ENCODE data around the gene PLA2G2F.
"Not testable (repeated sequence)": the region's sequence is repeated elsewhere in the genome, so short reads cannot be mapped to it uniquely, and the experiment has no call there.

Gene PLA2G2F

DNA sequence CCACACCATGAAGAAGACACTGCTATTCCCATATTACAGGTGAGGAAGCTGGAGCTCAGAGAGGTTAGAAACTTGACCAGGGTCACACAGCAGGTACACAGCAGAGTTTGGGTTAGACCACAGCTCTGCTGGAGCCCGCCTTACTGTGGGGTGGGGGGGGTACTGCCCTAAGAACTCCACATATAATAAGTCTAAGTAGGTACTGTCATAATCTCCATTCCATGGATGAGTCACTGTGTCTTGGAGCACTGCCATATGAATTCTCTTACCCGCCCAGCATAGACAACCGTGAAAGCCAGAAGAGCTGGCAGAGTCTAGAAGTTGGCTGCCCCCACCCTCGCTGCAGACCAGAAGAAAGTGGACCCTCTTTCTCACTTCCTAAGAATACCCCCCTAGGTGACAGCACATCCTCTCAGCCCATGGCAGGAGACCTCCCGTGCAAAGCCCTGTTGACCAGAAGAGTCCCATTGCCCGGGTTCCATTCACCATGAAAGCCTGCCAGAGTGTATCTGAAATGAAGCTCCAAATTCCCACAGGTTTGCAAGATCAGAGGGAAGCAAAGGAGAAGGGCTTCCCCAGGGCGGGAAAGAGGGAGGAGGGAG lies 14.6 kb upstream of the PLA2G2F start:
- no peak for TF ChIP-seq ZNF274 (IDR thresholded peaks at IDR 0.05; ENCODE audit: low read depth, low read length)
- H3K4me3 ChIP-seq (ENCODE audit: low read length) = no peak overlapping the region

DNA sequence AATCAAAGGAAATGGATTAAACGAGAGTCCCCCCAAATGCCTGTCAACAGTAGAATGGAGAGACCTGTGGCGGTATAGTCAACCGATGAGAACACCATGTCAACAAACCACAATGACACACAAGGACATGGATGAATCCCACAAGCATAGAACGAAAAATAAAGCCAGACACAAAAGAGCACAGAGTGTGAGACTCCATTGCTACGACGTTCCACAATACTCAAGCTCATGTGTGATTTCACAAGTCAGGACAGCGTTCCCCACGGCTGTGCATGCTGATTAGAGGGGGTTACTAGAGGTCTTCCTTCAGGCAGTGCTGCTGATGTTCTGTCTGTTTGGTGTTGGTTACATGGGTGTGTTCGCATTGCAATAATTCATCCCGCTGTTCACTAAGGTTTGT lies 14.0 kb upstream of the PLA2G2F start:
- no peak overlapping the region for H3K4me3 ChIP-seq (ENCODE audit: low read length)
- no peak for TF ChIP-seq ZNF274 (IDR thresholded peaks at IDR 0.05; ENCODE audit: low read depth, low read length)

DNA sequence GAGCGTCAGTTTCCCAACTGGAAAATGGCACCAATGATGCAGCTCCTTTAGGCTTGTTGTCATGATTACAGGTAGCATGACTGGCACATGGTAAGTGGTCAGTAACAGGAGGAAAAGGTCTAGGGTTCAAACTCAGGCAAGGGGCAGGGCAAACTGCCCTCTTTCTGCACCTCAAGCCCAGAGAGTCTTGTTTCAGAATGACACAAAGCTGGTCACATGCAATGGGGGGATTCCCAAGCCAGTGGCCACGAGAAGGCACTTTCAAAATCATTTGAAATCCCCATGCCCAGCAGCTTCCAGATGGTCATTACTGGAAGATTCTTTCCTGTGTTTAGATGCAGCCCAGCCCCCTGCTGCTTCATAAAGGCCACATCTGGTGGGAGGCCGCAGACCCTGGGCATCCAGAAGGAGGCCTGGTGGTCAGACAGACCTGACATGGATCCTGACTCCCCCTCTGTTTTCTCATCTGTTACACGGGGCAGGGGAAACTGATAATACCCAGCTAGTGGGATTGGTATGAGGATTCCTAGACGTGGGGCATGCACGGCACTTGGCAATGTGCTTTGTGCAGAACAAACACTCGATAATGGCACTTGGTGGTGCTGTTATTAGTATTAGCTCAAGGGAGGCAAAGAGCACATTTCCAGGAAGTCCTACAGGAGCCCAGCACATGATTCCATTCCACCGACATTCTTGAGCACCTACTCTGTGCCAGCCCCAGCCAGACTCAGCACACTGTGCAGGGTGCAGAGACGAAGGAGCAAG lies 12.9 kb upstream of the PLA2G2F start:
- no peak for TF ChIP-seq ZNF274 (IDR thresholded peaks at IDR 0.05; ENCODE audit: low read depth, low read length)
- H3K4me3 ChIP-seq (ENCODE audit: low read length) = no peak overlapping the region

DNA sequence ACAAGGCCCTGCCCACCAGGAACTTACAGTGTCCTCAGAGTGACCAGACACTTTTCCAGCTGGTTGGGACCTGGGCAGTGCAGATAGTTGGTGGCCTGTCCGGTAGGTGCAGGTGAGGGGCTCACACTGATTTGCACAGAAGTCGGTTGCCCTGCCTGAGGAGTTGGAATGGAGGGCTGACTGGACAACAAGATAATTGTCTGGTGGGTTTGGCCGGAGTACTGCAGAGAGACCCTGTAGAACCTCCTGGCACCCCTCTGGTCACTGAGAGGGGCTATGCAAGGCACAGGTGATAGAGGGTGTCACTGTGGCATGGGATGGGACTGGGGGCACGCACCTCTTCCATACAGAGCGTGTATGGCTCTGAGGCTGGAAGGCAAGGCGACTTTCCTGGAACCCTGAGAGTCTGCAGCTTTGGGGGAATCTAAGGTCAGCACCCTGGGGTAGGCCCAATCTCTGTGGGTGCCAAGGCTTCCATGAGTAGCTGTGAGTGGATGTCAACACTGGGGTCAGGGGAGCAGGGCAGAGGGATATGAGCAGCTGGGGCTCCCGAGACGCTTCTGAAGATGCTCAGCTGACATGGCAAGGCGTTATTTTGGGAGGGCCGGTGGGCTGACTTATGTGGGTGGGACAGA lies 12.2 kb upstream of the PLA2G2F start:
- TF ChIP-seq ZNF274 (IDR thresholded peaks at IDR 0.05; ENCODE audit: low read depth, low read length) = no peak
- no peak overlapping the region for H3K4me3 ChIP-seq (ENCODE audit: low read length)

DNA sequence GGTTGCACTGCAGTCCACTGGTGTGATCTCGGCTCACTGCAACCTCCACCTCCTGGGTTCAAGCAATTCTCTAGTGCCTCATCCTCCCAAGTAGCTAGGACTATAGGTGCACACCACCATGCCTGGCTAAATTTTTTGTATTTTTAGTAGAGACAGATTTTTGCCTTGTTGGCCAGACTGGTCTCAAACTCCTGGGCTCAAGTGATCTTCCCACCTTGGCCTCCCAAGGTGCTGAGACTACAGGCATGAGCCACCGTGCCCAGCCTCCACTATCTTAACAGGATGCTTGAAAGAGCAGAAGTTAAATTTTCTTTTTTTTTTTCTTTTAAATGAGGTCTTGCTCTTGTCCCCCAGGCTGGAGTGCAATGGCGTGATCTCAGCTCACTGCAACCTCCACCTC lies 8.6 kb upstream of the PLA2G2F start:
- H3K4me3 ChIP-seq (ENCODE audit: low read length) = not testable (repeated sequence)

DNA sequence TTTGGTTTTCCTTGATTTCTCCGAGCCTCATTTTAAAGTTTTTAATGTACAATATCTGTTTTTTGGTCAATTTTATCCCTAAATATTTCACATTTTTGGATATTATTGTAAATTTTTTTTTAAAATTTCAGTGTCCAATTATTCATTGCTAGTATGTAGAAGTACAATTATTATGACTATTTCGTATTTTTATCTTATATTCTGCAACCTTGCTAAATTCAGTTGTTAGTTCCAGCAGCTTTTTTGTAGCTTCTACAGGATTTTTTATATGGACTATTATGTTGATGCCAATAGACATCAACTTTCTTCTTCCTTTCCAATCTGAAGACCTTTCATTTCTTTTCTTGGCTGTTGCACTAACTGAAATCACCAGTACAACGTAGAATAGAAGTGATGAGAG lies 4.1 kb upstream of the PLA2G2F start:
- TF ChIP-seq ZNF274 (IDR thresholded peaks at IDR 0.05; ENCODE audit: low read depth, low read length) = no peak
- H3K4me3 ChIP-seq (ENCODE audit: low read length) = no peak overlapping the region

DNA sequence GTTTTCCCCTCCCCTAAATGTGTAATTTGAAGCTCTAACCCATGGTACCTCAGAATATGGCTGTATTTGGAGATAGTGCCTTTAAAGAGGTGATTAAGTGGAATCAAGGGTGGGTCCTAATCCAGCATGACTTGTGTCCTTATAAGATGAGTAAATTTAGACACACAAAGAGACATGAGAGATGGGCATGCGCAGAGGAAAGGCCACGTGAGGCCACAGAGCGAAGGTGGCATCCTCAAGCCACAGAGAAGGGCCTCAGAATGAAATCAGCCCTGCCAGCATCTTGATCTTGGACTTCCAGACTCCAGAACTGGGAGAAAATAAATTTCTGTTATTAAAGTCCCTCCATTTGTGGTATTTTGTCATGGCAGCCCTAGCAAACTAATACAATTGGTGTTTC lies 2.9 kb upstream of the PLA2G2F start:
- no peak for TF ChIP-seq ZNF274 (IDR thresholded peaks at IDR 0.05; ENCODE audit: low read depth, low read length)
- H3K4me3 ChIP-seq (ENCODE audit: low read length) = no peak overlapping the region

DNA sequence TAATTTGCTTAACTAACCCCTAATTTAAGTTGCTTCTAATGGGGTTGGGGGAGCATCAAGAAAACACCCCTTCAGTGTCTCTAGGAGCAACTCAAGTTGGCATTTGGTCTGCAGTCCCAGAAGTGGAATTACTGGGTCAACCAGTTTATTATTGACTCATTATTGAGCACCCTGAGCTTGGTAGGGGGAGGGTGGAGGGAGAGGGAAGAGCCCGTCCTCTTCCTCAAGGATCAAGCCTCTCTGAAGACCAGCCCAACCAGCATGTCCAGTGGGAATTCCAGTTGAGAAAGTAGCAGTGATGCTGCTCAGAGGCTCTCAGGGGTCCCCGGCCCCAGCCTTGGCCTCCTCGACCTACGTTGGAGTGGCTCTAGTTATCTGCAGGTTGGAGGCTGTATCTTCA lies 2.1 kb upstream of the PLA2G2F start:
- TF ChIP-seq ZNF274 (IDR thresholded peaks at IDR 0.05; ENCODE audit: low read depth, low read length) = no peak
- H3K4me3 ChIP-seq (ENCODE audit: low read length) = no peak overlapping the region

DNA sequence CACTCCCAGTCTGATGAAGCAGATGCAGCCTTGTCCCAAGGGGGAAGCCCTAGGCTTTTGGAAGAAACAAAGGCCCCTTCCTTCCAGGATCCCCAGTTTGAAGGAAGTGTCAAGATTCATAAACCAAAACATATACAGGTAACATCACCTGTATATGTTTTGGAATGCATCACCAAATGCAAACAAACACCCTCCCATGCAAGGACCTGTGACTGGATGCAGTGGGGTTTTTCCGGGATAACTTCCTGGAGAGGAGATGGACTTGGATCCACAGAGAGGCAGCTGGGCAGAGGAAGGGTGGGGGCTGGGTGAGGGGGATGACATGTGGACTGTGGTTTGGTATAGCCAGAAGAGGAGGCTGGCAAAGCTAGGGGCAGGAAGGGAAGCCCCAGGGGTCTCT lies 1.5 kb upstream of the PLA2G2F start:
- no peak for TF ChIP-seq ZNF274 (IDR thresholded peaks at IDR 0.05; ENCODE audit: low read depth, low read length)

DNA sequence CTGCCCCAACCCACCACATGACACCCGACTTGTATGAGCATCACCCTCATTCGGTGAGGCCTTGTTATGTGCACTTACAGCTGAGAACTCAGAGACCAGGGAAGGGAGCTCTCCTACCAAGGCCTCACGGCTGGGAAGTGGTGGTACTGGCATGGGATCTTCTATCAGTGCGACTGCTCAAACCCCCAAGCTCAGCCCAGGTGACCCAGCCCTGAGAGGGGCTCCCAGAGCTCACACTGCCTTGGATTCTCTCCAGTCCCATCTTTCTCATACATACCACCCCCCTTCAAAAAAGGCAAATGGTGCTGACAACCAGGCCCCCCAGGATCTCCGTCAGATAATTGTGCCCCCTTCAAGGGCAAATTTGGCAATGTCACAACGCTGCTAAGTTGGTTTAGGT lies 777 bp upstream of the PLA2G2F start:
- H3K4me3 ChIP-seq (ENCODE audit: low read length) = no peak overlapping the region
- TF ChIP-seq ZNF274 (IDR thresholded peaks at IDR 0.05; ENCODE audit: low read depth, low read length) = no peak

More for the DNA sequence above, 1.5 kb upstream of the PLA2G2F start:
- no peak overlapping the region for H3K4me3 ChIP-seq (ENCODE audit: low read length)

DNA sequence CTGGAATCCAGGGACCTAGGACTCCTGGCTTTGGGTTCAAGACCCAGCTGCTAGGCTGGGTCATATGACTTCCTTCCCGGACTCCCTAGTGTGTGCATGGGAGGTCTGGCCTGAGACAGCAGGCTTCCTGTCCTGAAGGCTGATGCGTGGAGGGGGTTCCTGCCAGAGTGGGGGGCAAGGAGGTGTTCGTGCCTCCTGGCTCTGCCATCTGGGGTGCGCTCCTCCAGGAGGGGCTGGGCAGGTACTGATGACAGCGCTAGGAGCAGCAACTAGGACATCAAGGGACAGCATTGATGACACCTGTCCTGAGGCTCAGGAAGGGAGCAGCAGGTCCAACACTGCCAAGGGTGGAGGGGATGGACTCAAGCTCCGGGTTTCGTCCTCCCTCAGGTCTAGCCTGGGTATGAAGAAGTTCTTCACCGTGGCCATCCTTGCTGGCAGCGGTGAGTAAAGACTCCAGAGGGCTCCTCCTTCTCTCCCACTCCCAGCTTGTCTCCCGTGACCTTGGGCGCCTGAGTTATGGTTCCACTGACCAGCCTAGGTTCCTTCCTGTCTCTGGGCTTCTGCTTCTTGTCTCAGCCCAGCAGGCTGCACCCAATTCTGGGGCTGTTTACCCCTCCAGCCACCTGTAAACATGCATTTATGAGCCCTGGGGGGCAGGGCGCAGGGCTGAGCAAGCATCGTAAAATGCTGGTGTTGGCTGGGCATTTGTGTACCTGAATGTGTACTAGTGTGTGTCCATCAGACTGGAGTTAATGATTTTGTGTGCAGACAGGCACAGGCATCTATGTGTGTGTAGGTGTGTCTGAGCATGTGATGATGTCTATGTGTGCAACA lies 871 bp downstream of the PLA2G2F start:
- H3K4me3 ChIP-seq (ENCODE audit: low read length) = no peak overlapping the region
- no peak for TF ChIP-seq ZNF274 (IDR thresholded peaks at IDR 0.05; ENCODE audit: low read depth, low read length)

DNA sequence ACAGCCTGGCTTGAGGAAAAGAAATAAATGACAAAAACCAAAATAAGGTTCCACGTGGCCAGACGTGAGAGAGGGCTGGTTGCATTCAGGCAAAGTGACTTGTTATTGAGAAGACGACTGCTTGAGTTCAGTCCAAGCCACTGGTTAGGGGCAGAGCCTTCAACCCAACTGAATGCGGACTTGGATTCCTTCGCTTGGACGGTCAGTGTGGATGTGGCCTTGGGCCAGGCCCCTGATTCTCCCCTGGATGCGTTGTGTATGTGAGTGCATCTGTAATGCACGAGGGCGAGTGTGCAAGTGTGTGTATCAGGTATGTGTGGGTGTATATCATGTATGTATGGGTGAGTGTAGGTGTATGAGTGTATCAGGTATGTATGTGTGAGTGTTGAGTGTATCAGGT lies 1.9 kb downstream of the PLA2G2F start:
- no peak for TF ChIP-seq ZNF274 (IDR thresholded peaks at IDR 0.05; ENCODE audit: low read depth, low read length)
- H3K4me3 ChIP-seq (ENCODE audit: low read length) = no peak overlapping the region

DNA sequence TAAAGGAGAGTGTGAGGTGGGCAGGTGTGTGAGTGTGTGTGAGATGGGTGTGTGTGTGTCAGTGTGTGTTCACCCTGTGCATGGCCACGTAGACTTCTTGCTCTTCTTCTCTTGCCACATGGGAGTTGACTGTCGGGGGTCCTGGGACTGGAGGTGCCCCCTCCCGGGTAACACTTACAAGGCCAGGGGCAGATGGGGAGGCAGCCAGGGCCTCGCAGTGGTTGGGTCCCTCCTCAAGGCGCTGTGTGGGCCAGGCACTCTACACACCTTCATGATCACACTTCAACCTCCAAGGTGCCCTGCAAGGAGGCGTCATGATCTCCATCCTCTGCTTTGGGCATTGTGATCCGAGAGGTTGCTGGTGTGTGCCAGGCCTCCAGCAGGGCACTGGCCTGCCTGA lies 2.3 kb downstream of the PLA2G2F start:
- no peak for TF ChIP-seq ZNF274 (IDR thresholded peaks at IDR 0.05; ENCODE audit: low read depth, low read length)
- no peak overlapping the region for H3K4me3 ChIP-seq (ENCODE audit: low read length)

DNA sequence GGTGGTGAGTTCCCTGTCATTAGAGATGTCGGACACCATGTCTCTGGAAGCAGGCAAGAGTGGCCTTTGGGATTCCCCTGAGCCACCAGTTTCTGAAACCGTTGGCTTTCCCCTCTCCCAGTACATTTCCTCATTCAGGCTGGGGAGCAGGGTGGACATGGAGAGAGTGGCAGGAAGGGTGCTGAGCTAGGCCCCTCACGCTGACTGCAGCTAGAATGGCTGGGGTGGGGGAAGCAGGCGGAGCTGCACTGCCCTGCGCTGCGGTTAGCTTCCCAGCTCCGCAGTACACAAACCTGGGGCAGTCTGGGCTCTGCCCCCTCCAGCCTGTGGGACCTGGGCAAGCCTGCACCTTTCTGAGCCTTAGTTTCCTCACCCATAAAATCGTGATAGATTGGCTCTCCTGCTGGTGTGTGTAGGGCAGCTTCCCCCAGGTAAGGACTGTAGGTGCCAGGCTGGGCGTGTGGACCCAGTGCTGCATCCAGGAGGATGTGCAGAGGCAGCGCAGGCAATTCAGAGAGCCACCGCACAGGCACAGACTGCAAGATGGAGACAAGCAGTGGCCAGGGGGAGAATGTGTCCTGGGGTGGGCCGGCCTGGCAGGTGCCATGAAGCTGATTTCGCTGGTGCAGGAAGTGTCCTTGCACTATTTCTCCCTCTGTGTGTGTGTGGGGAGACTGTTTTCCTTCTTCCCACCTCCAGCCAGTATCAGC lies 3.0 kb downstream of the PLA2G2F start:
- TF ChIP-seq ZNF274 (IDR thresholded peaks at IDR 0.05; ENCODE audit: low read depth, low read length) = no peak
- no peak overlapping the region for H3K4me3 ChIP-seq (ENCODE audit: low read length)

Measured in GM08714 (cell line).